Activated CD8-positive, alpha-beta T cell treated with anti-CD3 and anti-CD28 coated beads, Interleukin-2, amount 10 ng/mL, durations not matched to agents 7 days and 5 days (primary cell): Measurements from ENCODE around the gene AFAP1. TPM values are rescaled to one million over a fixed set of nuclear protein-coding genes. Genes with fewer than 3 reads are reported as not detected.

Source experiments
- ATAC-seq: fragments of 150-1000 bp; cut with Tn5 transposase; one replicate; pipeline ENCODE4 v1.10.0; 2021; ENCODE audit warnings: moderate library complexity
- CTCF ChIA-PET: fragments of 350-600 bp; sonication (Branson Sonifier 250); formaldehyde crosslinking; loops from one replicate; lab custom pipeline; 2021; ENCODE audit warnings: antibody characterized with exemption; lab: Charles Lee
- POLR2A ChIA-PET: fragments of 350-600 bp; sonication (Branson Sonifier 250); formaldehyde crosslinking; loops from one replicate; lab custom pipeline; 2021; ENCODE audit warnings: antibody characterized with exemption; lab: Charles Lee
- DNase-seq: peaks from one replicate; pipeline ENCODE4 v3.0.0-alpha.2; 2020
- H3K27ac Mint-ChIP-seq: one replicate; pipeline ENCODE4 v1.8.0; 2021; ENCODE audit warnings: mild to moderate bottlenecking, mixed read lengths
- H3K27me3 Mint-ChIP-seq: one replicate; pipeline ENCODE4 v1.8.0; 2021; ENCODE audit warnings: low read depth, mixed read lengths
- H3K36me3 Mint-ChIP-seq: one replicate; pipeline ENCODE4 v1.8.0; 2021; ENCODE audit warnings: low read depth, mixed read lengths
- H3K4me1 Mint-ChIP-seq: one replicate; pipeline ENCODE4 v1.8.0; 2021; ENCODE audit warnings: low read depth, mixed read lengths
- H3K4me3 Mint-ChIP-seq: one replicate; pipeline ENCODE4 v1.8.0; 2021; ENCODE audit warnings: mild to moderate bottlenecking, mixed read lengths
- H3K9me3 Mint-ChIP-seq: one replicate; pipeline ENCODE4 v1.8.0; 2022; ENCODE audit warnings: mixed read lengths; ENCODE audit not compliant: insufficient read depth
- total RNA-seq, 2 experiments: library from RNA; stranded (reverse); gene quantifications; one replicate each; pipeline ENCODE4 v1.2.3, GENCODE V29; 2021

Gene AFAP1
- total RNA-seq, 2 experiments from 2014 or later: 5.3 to 6.2 TPM

GRCh38 chr4:7777017-7777710 lies 162.5 kb downstream of the AFAP1 start:
- ATAC-seq (no peak), DNase-seq (no peak)
- H3K27ac Mint-ChIP-seq: no peak overlapping the region
- no peaks in the 10 kb centered on the region for H3K9me3 Mint-ChIP-seq
- H3K27me3 Mint-ChIP-seq: no peaks in the 10 kb centered on the region
- ChIA-PET POLR2A (no interaction called here), CTCF (interaction anchor here (2.5 kb wide), 1 partner anchor 25 kb away, joined by 9 read pairs; no protein-coding TSS in a partner anchor)
- H3K4me1 Mint-ChIP-seq: peaks cover 19% of the 10 kb centered on the region
- no peak overlapping the region for H3K4me3 Mint-ChIP-seq
- H3K36me3 Mint-ChIP-seq: peaks cover 2% of the 10 kb centered on the region

GRCh38 chr4:7775396-7775795 lies 164.3 kb downstream of the AFAP1 start:
- CTCF ChIA-PET: interaction anchor here (1.6 kb wide), 1 partner anchor 27 kb away, joined by 8 read pairs; no protein-coding TSS in a partner anchor
- POLR2A ChIA-PET: interaction anchor here (1.0 kb wide), 1 partner anchor 15 kb away, joined by 3 read pairs; no protein-coding TSS in a partner anchor
- no peak for ATAC-seq

GRCh38 chr4:7774301-7775294 lies 165.1 kb downstream of the AFAP1 start:
- Mint-ChIP-seq H3K27ac (no peak overlapping the region), H3K4me3 (no peak overlapping the region), H3K4me1 (peaks cover 30% of the 10 kb centered on the region), H3K9me3 (no peaks in the 10 kb centered on the region), H3K27me3 (no peaks in the 10 kb centered on the region), H3K36me3 (peaks cover 2% of the 10 kb centered on the region)
- DNase-seq (no peak), ATAC-seq (no peak)
- ChIA-PET CTCF (interaction anchor here (1.5 to 1.6 kb wide), 2 partner anchors 28 to 69 kb away, joined by 3 to 8 read pairs; no protein-coding TSS in a partner anchor), POLR2A (no interaction called here)

More at GRCh38 chr4:7775396-7775795, 164.3 kb downstream of the AFAP1 start:
- H3K4me3 Mint-ChIP-seq: no peak overlapping the region
- H3K27ac Mint-ChIP-seq: no peak overlapping the region
- H3K4me1 Mint-ChIP-seq: peaks cover 23% of the 10 kb centered on the region
- H3K36me3 Mint-ChIP-seq: peaks cover 2% of the 10 kb centered on the region
- H3K27me3 Mint-ChIP-seq: no peaks in the 10 kb centered on the region
- DNase-seq: no peak
- H3K9me3 Mint-ChIP-seq: no peaks in the 10 kb centered on the region

GRCh38 chr4:7773401-7774180 lies 166.1 kb downstream of the AFAP1 start:
- peaks cover 24% of the 10 kb centered on the region for H3K4me1 Mint-ChIP-seq
- no peaks in the 10 kb centered on the region for H3K36me3 Mint-ChIP-seq
- no peak for ATAC-seq
- ChIA-PET POLR2A (no interaction called here), CTCF (interaction anchor here (1.3 to 1.5 kb wide), 3 partner anchors 18 to 70 kb away, joined by 3 to 5 read pairs (median 4); no protein-coding TSS in a partner anchor)
- H3K9me3 Mint-ChIP-seq: no peaks in the 10 kb centered on the region
- no peak overlapping the region for H3K4me3 Mint-ChIP-seq
- no peak overlapping the region for H3K27ac Mint-ChIP-seq
- H3K27me3 Mint-ChIP-seq: no peaks in the 10 kb centered on the region
- no peak for DNase-seq

GRCh38 chr4:7772711-7773385 lies 166.8 kb downstream of the AFAP1 start:
- Mint-ChIP-seq H3K27me3 (no peaks in the 10 kb centered on the region), H3K36me3 (no peaks in the 10 kb centered on the region), H3K27ac (no peak overlapping the region), H3K4me1 (peaks cover 24% of the 10 kb centered on the region), H3K4me3 (no peak overlapping the region), H3K9me3 (no peaks in the 10 kb centered on the region)
- DNase-seq (no peak), ATAC-seq (no peak)
- POLR2A ChIA-PET: no interaction called here
- CTCF ChIA-PET: interaction anchor here (1.3 to 1.4 kb wide), 2 partner anchors 19 to 29 kb away, joined by 4 to 5 read pairs; no protein-coding TSS in a partner anchor

- ATAC-seq: no peak
- no peak for DNase-seq
Measured at GRCh38 chr4:7771541-7772507, 167.8 kb downstream of the AFAP1 start.

GRCh38 chr4:7771056-7771455 lies 168.6 kb downstream of the AFAP1 start:
- Mint-ChIP-seq H3K4me1 (peaks cover 24% of the 10 kb centered on the region), H3K4me3 (no peak overlapping the region)

More at GRCh38 chr4:7771541-7772507, 167.8 kb downstream of the AFAP1 start:
- Mint-ChIP-seq H3K36me3 (no peaks in the 10 kb centered on the region), H3K27ac (peak overlapping the region; percentile 76), H3K4me1 (peaks cover 24% of the 10 kb centered on the region), H3K9me3 (no peaks in the 10 kb centered on the region), H3K27me3 (no peaks in the 10 kb centered on the region), H3K4me3 (no peak overlapping the region)
- ChIA-PET CTCF (interaction anchor here (0.6 to 5.5 kb wide), 6 partner anchors 9 to 715 kb away, joined by 3 to 70 read pairs (median 5); no protein-coding TSS in a partner anchor), POLR2A (no interaction called here)

GRCh38 chr4:7770224-7771050 lies 169.2 kb downstream of the AFAP1 start:
- ATAC-seq: peak; percentile 21
- no peak overlapping the region for H3K4me3 Mint-ChIP-seq
- POLR2A ChIA-PET: no interaction called here
- no peaks in the 10 kb centered on the region for H3K9me3 Mint-ChIP-seq
- H3K27me3 Mint-ChIP-seq: no peaks in the 10 kb centered on the region
- no peaks in the 10 kb centered on the region for H3K36me3 Mint-ChIP-seq
- peak; percentile 51 for DNase-seq
- CTCF ChIA-PET: interaction anchor here (0.6 to 5.5 kb wide), 9 partner anchors 8 to 713 kb away, joined by 3 to 70 read pairs (median 3); no protein-coding TSS in a partner anchor
- peaks cover 24% of the 10 kb centered on the region for H3K4me1 Mint-ChIP-seq
- peak overlapping the region; percentile 76 for H3K27ac Mint-ChIP-seq

More at GRCh38 chr4:7771056-7771455, 168.6 kb downstream of the AFAP1 start:
- peak overlapping the region; percentile 76 for H3K27ac Mint-ChIP-seq
- H3K36me3 Mint-ChIP-seq: no peaks in the 10 kb centered on the region
- DNase-seq (peak; percentile 51), ATAC-seq (peak; percentile 80)
- POLR2A ChIA-PET: no interaction called here
- CTCF ChIA-PET: interaction anchor here (0.6 to 5.5 kb wide), 6 partner anchors 8 to 714 kb away, joined by 3 to 70 read pairs (median 4); no protein-coding TSS in a partner anchor
- no peaks in the 10 kb centered on the region for H3K9me3 Mint-ChIP-seq
- H3K27me3 Mint-ChIP-seq: no peaks in the 10 kb centered on the region
